ENCODE results near the gene OAS3. TPM values are rescaled to one million over a fixed set of nuclear protein-coding genes. Genes with fewer than 3 reads are reported as not detected.

Gene OAS3
- polyA plus RNA-seq, 3 donors = 22.0 to 54.3 (median 41.9) TPM

DNA sequence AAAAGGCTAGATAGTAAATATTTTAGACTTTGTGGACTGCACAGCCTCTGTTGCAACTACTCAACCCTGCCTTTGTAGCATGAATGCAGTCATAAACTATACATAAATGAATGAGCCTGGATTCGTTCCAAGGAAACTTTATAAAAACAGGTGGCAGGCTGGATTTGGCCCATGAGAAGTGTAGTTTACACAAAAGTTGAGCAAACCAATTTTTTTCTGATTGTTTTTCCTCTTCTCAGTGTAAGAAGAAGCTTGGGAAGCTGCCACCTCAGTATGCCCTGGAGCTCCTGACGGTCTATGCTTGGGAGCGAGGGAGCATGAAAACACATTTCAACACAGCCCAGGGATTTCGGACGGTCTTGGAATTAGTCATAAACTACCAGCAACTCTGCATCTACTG is 22.0 kb upstream of the OAS3 start:
- H3K79me2 ChIP-seq (ENCODE audit: insufficient read depth, low read length) = peaks cover 18% of the 10 kb centered on the region
- Mint-ChIP-seq H3K4me3 (no peak overlapping the region), H3K36me3 (peaks cover 94 to 98% of the 10 kb centered on the region in 2 donors), H3K27ac (no peak overlapping the region), H3K27me3 (ENCODE audit: low read depth in 3 of 3) (no peaks in the 10 kb centered on the region), H3K4me1 (peaks cover 13% of the 10 kb centered on the region), H3K9me3 (peaks cover 15 to 30% (median 17%) of the 10 kb centered on the region in 7 donors)
- H3K4me1 ChIP-seq (ENCODE audit: control insufficient read depth in 1 of 2, insufficient read depth in 2 of 2, low read length in 2 of 2) = no peaks in the 10 kb centered on the region
- no peak overlapping the region for H2AFZ ChIP-seq (ENCODE audit: insufficient read depth, low read depth, low read length, poor library complexity, severe bottlenecking)
- intact Hi-C loops (cut with micrococcal nuclease) = no loop called here
- H3K4me2 ChIP-seq (replicated peaks; ENCODE audit: extremely low read depth, low read length, poor library complexity, severe bottlenecking) = no peak overlapping the region
- H3K27ac ChIP-seq (ENCODE audit: low read depth in 1 of 2, low read length in 2 of 2) = no peak overlapping the region
- H3K27me3 ChIP-seq (ENCODE audit: control insufficient read depth in 2 of 2, insufficient read depth in 2 of 2, low read length in 2 of 2) = no peaks in the 10 kb centered on the region
- peaks cover 80 to 88% of the 10 kb centered on the region in 2 donors for H3K36me3 ChIP-seq (replicated peaks in 1 of 2; ENCODE audit: control insufficient read depth in 1 of 2, insufficient read depth in 2 of 2, low read length in 2 of 2)
- H3K9ac ChIP-seq (ENCODE audit: insufficient read depth, low read length, poor library complexity, severe bottlenecking) = no peak overlapping the region
- no peak overlapping the region for H3K4me3 ChIP-seq (replicated peaks in 1 of 3; ENCODE audit: low read depth in 2 of 3, low read length in 3 of 3)
- peaks cover 97% of the 10 kb centered on the region for H4K20me1 ChIP-seq (ENCODE audit: insufficient read depth, low read length)
- peaks cover 5 to 20% of the 10 kb centered on the region in 2 donors for H3K9me3 ChIP-seq (replicated peaks in 1 of 2; ENCODE audit: control insufficient read depth in 1 of 2, insufficient read depth in 1 of 2, low read length in 2 of 2)
- TF ChIP-seq, protein P1, sequence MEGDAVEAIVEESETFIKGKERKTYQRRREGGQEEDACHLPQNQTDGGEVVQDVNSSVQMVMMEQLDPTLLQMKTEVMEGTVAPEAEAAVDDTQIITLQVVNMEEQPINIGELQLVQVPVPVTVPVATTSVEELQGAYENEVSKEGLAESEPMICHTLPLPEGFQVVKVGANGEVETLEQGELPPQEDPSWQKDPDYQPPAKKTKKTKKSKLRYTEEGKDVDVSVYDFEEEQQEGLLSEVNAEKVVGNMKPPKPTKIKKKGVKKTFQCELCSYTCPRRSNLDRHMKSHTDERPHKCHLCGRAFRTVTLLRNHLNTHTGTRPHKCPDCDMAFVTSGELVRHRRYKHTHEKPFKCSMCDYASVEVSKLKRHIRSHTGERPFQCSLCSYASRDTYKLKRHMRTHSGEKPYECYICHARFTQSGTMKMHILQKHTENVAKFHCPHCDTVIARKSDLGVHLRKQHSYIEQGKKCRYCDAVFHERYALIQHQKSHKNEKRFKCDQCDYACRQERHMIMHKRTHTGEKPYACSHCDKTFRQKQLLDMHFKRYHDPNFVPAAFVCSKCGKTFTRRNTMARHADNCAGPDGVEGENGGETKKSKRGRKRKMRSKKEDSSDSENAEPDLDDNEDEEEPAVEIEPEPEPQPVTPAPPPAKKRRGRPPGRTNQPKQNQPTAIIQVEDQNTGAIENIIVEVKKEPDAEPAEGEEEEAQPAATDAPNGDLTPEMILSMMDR (IDR thresholded peaks at IDR 0.05) = no peak
- DNase-seq = no peak
- 100% methylated on average over 3 of the region's 5 CpGs for WGBS (ENCODE audit: insufficient coverage)

DNA sequence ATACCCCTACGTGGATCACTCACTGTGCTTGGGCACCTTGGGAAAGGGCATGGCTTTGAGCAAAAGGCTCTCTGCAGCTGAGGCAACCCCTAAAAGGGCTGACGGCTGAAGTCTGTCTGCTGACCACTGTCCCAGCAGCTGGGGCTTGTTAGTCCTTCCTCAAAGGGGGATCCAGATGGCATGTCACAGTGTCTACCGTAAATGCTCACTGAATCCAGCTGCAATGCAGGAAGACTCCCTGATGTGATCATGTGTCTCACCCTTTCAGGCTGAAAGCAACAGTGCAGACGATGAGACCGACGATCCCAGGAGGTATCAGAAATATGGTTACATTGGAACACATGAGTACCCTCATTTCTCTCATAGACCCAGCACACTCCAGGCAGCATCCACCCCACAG is 19.2 kb upstream of the OAS3 start:
- peaks cover 10% of the 10 kb centered on the region for H3K79me2 ChIP-seq (ENCODE audit: insufficient read depth, low read length)
- H3K27ac ChIP-seq (ENCODE audit: low read depth in 1 of 2, low read length in 2 of 2) = no peak overlapping the region
- peaks cover 96 to 97% of the 10 kb centered on the region in 2 donors for H3K36me3 Mint-ChIP-seq
- intact Hi-C loops (cut with micrococcal nuclease) = no loop called here
- peak overlapping the region in 1 of 7 donors; percentile 6 for H3K27ac Mint-ChIP-seq
- TF ChIP-seq, protein P1 (IDR thresholded peaks at IDR 0.05) = no peak
- peaks cover 94% of the 10 kb centered on the region for H4K20me1 ChIP-seq (ENCODE audit: insufficient read depth, low read length)
- H3K4me1 ChIP-seq (ENCODE audit: control insufficient read depth in 1 of 2, insufficient read depth in 2 of 2, low read length in 2 of 2) = no peaks in the 10 kb centered on the region
- no peaks in the 10 kb centered on the region for H3K27me3 Mint-ChIP-seq (ENCODE audit: low read depth in 3 of 3)
- no peak overlapping the region for H3K4me2 ChIP-seq (replicated peaks; ENCODE audit: extremely low read depth, low read length, poor library complexity, severe bottlenecking)
- H3K9me3 Mint-ChIP-seq = peaks cover 0 to 7% (median 0%) of the 10 kb centered on the region in 7 donors
- H3K4me1 Mint-ChIP-seq = peaks cover 12% of the 10 kb centered on the region
- H3K9ac ChIP-seq (ENCODE audit: insufficient read depth, low read length, poor library complexity, severe bottlenecking) = no peak overlapping the region
- no peaks in the 10 kb centered on the region for H3K27me3 ChIP-seq (ENCODE audit: control insufficient read depth in 2 of 2, insufficient read depth in 2 of 2, low read length in 2 of 2)
- H3K9me3 ChIP-seq (replicated peaks in 1 of 2; ENCODE audit: control insufficient read depth in 1 of 2, insufficient read depth in 1 of 2, low read length in 2 of 2) = no peaks in the 10 kb centered on the region
- H3K4me3 Mint-ChIP-seq = no peak overlapping the region
- no peak overlapping the region for H3K4me3 ChIP-seq (replicated peaks in 1 of 3; ENCODE audit: low read depth in 2 of 3, low read length in 3 of 3)
- peaks cover 73 to 91% of the 10 kb centered on the region in 2 donors for H3K36me3 ChIP-seq (replicated peaks in 1 of 2; ENCODE audit: control insufficient read depth in 1 of 2, insufficient read depth in 2 of 2, low read length in 2 of 2)
- WGBS (ENCODE audit: insufficient coverage) = 97% methylated on average over 6 of the region's 6 CpGs
- no peak overlapping the region for H2AFZ ChIP-seq (ENCODE audit: insufficient read depth, low read depth, low read length, poor library complexity, severe bottlenecking)
- no peak for DNase-seq
